NCI-H345 treated with DMSO at 0.1 percent for 48 hours (cell line): ENCODE results near the gene EPHA8.

Experiments used
- DNase-seq: peaks from one replicate; lab custom pipeline; 2025; ENCODE audit not compliant: unreplicated experiment; lab: John Stamatoyannopoulos, UW

EPHA8 gene

GRCh38 chr1:22613572-22613918 is 50.3 kb downstream of the EPHA8 start:
- no peak for DNase-seq

- DNase-seq, result no peak
Measured at GRCh38 chr1:22613951-22614350, 50.7 kb downstream of the EPHA8 start.

GRCh38 chr1:22615886-22616285 is 52.6 kb downstream of the EPHA8 start:
- DNase-seq, result no peak

- no peak for DNase-seq
Measured at GRCh38 chr1:22616571-22616970, 53.3 kb downstream of the EPHA8 start.

GRCh38 chr1:22618056-22618455 is 54.8 kb downstream of the EPHA8 start:
- DNase-seq, result peak; percentile 55

- no peak for DNase-seq
Measured at GRCh38 chr1:22619252-22619651, 56.0 kb downstream of the EPHA8 start.

- no peak for DNase-seq
Measured at GRCh38 chr1:22619798-22620197, 56.5 kb downstream of the EPHA8 start.

GRCh38 chr1:22621761-22622160 is 58.5 kb downstream of the EPHA8 start:
- DNase-seq, result no peak

GRCh38 chr1:22625262-22625925 is 62.1 kb downstream of the EPHA8 start:
- DNase-seq, result no peak

- DNase-seq, result no peak
Measured at GRCh38 chr1:22626237-22627157, 63.2 kb downstream of the EPHA8 start.

GRCh38 chr1:22627331-22627730 is 64.0 kb downstream of the EPHA8 start:
- DNase-seq, result peak; percentile 42

GRCh38 chr1:22628698-22629444 is 65.6 kb downstream of the EPHA8 start:
- no peak for DNase-seq

- no peak for DNase-seq
Measured at GRCh38 chr1:22629886-22630285, 66.6 kb downstream of the EPHA8 start.

- DNase-seq, result no peak
Measured at GRCh38 chr1:22633697-22634463, 70.6 kb downstream of the EPHA8 start.

GRCh38 chr1:22635436-22635835 is 72.1 kb downstream of the EPHA8 start:
- DNase-seq, result no peak

GRCh38 chr1:22636353-22636752 is 73.1 kb downstream of the EPHA8 start, which contains the start of gene C1QA:
TSS of gene C1QA (plus strand) at chr1:22636628. CDS start at chr1:22637617, 989 bp downstream.
- DNase-seq, result no peak

- DNase-seq, result peak; percentile 29
Measured at GRCh38 chr1:22636927-22637326, 73.6 kb downstream of the EPHA8 start.

GRCh38 chr1:22637907-22638445 is 74.7 kb downstream of the EPHA8 start:
- no peak for DNase-seq

- no peak for DNase-seq
Measured at GRCh38 chr1:22638476-22639234, 75.4 kb downstream of the EPHA8 start.

GRCh38 chr1:22639286-22639685 is 76.0 kb downstream of the EPHA8 start:
- no peak for DNase-seq
